HUDEP-2 (cell line): Measurements from ENCODE around the gene KCTD15.

ENCODE experiments used
- DNase-seq, 76 experiments: peaks; one replicate each; lab custom pipeline; 2025; ENCODE audit not compliant: unreplicated experiment in 76 of 76; lab: John Stamatoyannopoulos, UW

The KCTD15 gene

DNA sequence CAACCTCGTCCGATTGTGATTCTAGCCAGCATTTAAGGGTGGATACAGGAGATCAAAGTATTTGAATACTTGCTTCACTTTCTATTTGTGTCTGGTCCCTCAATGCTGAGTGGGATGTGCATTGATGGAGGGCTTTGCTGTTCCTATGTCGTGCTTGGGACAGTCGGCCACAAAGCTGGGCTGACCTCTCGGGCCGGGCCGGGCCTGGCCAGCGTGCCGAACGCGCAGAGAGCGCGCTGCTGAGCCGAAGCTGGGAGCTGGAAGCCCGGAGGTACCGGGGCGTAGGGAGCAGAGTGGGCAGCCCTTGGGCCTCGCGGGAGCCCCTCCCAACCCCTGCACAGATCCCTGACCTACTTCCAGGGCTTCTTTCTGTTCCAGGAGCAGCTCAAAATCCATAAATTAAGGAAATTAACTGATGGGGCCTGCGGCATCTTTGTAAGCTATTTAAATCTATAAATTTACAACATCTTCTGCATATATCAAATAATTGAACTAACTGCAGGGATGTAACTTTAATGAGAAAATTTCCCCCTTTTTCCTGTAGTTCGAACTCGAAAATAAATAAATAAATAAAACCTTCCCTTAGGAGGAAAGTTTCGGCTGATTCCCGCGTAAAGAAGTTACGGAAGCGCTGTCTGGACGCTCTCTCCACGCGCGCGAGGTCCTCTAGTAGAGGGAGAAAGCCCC is 1.8 kb upstream of the KCTD15 start:
- no peak for DNase-seq

DNA sequence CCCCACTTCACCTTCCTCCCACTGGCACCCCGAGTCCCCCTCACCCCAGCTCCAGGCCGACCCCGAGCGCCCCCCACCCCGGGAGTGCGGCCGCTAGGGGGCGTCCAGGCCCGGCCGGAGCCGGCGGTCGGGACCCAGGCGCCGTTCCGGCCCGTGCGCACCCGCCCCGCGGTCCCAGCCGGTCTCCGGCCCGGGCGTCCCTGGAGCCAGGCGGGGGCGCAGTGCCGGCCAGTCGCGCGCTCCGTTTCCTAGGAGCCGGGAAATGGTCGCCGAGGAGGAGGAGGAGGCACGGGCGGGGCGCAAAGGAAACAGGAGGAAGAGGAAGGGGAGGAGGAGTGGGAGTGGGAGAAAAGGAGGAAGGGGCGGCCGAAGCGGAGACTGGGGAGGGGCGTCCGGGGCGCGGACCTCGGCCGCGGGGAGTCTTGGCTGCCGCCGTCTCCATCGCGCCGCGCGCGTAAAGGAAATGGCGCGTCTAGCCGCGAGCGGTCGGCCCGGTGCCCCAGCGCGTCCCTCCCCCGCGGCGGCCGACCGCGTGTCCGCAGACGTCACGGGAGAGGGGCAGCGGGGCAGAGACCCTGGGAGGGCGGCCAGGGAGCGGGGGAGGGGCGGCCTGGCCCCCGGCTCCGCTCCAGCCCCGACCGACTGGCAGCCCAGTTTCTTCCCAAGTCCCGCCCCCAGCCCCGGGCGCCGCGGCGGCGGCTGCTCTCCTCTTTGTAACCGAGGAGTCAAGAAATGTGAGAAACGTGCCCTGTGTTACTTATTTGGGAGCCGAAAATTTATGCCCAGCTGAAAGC is 1.1 kb upstream of the KCTD15 start:
- peak in 67 of 76 experiments; percentile 15 to 85 (median 61) for DNase-seq

DNA sequence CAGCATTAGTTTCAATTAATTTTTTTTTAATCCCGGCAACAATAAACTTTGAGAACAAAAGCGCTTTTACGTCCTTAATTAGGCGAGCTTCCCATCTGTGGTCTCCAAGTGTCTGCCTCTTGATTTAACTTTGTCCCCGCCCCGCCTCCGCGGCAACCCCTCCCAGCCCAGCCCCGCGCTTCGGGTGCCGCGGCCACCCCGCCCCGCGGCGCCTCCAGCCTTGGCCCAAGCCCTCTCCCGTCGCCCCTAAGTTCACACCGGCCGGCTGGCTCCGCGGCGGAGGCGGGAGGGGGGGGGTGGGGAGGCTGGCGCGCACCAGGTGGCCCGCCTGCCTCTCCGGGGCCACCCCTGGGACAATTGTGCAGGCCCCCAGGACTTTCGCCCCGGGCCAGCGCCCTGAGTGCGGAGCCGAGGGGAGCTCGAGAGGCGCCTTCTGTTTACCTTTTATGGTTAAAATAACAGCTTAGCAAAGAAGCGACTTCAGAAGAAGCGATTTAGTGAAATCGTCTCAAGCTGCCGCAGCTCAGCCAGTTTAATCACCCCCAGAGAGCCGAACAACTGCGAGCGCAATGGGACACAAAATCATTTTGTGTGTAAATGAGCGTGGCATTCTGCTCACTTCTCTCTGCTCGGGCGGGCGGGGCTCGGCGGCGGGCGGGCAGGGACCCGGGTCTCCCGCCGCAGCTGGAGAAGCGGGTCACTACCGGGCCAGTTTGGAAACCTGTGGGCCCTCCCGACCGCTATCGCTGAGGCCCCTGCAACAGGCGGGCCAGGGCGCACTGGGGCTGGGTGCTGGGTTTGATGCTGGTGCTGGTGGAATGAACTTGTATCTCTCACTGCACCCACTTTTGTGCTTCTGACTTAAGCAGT is 1.4 kb downstream of the KCTD15 start:
- DNase-seq = peak in 41 of 76 experiments; percentile 13 to 68 (median 45)

DNA sequence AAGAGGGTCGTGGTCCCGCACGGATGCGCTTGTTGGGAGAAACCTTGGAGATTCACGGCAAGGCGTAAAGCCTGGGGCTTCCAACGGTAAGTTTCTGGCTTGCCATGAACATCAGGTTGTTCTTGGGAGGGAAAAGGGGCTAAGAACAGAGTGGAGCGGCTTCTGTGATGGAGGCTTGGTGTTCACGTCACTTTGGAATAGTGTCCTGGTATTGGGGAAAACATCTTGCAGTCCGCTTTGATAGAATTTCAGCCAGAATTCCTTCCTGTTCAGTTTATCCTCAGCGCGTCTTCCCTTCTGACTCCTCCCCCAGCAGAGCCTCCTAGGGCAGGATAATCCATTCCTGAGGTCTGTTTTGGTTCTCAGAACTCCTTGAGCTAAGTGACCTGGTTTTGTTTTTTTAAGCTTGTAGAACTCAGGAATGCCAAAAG is 2.0 kb downstream of the KCTD15 start:
- no peak for DNase-seq

DNA sequence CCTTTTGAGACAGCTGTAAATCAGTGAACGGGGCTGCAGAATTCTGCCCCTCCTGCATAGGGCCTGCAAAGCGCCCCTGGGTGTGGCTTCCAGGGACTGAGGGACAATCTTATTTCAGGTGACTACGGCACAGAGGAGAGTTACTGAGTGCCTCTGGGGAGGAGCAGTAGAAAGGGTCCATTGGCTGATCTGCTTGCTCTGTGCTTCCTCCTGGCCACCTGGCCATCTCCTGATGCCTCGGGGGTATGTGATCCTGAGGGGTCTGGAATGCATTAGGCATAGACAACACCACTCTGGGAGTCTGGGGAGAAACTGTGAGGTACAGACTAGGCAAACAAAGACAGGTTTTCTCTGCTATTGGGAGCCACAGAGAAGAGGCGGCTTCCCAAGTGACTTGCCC is 2.8 kb downstream of the KCTD15 start:
- DNase-seq = no peak

DNA sequence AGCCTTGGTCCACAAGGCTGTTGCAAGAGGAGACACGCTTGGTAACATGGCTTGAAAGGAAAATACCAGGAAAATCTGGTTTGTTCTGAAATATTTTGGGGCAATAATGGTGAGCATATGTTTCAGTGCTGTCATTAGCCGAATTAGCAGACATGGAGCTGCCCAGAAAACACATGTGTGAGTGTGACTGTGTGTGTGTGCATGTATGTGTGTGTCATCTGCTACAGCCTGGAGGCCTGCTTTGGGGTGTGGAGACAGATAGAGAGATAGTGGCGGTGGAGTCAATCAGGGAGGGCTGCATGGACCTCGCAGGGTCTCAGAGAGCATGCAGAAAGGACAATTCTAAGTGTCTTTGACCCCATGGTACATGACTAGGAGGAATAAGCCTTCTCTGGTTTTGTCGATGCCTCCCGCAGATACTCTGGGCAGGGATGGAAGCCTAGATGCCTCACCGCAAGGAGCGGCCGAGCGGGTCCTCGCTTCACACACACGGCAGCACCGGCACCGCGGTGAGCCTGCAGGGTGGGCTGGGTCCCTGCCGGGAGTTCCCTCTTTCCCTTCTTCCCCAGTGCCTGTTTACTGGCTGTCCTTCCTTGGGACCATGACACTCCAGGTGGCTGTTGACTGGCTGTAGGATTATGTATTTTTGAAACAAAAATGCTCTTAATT is 3.5 kb downstream of the KCTD15 start:
- no peak for DNase-seq

DNA sequence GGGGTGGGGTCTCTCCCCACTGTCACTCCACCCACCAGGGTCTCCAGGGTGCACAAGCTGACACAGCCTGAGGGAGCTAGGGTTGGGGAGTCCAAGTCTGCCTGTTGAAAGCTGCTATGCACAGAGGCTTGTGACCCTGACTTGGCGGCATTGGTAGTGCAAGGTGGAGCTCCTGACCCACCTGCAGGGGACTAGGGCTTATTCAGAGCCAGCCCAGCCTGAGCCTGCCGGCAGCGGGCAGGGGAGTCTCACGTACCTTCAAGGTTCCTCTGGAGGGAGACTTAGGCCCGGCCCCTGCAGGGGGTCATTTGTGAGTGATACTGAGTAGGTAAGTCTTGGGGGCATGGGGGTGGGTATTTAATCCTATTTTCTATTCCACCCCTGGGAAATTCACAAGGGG is 4.7 kb downstream of the KCTD15 start:
- DNase-seq = no peak

DNA sequence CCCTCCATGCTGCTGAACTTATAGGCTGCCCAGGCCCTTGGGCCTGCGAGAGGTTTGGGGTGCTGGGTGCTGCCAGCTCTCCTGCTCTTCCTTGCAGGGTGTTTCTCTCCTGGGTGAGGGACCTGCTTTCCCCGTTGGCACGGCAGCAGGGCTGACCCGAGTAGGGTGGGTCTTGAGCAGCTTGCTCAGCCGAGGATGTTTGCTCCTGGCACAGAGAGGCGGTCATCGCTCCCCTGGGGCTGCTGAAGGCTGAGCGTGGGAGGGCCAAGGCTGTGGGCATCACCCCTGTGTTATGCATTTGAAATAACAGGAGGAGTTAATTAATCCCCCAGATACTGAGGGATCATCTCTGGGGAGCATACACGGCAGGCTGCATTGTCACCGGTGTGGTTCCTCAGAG is 5.3 kb downstream of the KCTD15 start:
- DNase-seq = no peak

DNA sequence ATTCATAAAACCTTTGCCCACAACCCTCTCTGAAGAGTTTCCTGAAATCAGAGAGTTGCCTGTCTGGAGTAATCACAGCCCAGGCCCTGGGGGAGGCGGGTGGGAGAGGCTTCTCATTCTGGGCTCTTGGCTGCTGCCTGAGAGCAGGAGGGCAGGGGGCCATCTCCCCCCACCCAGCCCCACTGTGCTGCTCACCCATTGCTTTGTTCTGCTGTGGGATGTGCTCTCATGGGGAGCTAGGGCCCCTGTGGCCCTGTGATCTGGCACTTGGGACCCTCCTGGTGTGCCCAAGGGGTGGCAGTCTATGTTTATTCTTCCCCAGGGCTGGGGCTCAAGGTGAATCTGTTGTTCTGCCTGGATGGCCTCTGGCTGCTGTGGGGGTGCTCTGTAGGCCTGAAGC is 6.1 kb downstream of the KCTD15 start:
- no peak for DNase-seq

DNA sequence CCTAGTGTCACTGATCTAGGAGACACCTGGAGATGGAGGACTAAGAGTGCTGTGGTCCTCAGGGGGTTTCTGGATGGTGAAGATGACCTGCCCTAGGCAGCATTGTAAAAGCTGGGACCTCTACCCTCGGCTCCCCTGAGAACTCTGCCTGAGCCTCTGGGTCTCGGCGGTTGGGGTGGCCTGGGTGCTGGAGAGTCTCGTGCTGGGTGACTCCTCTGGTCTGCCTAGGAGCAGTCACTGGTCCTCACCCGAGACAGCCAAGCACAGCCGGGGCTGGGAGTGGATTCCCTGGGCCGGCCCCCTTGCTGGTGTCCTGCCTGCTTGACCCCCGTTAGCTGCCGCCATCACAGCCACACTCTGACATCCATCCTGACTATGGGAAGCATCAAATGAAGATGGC is 6.7 kb downstream of the KCTD15 start:
- no peak for DNase-seq

DNA sequence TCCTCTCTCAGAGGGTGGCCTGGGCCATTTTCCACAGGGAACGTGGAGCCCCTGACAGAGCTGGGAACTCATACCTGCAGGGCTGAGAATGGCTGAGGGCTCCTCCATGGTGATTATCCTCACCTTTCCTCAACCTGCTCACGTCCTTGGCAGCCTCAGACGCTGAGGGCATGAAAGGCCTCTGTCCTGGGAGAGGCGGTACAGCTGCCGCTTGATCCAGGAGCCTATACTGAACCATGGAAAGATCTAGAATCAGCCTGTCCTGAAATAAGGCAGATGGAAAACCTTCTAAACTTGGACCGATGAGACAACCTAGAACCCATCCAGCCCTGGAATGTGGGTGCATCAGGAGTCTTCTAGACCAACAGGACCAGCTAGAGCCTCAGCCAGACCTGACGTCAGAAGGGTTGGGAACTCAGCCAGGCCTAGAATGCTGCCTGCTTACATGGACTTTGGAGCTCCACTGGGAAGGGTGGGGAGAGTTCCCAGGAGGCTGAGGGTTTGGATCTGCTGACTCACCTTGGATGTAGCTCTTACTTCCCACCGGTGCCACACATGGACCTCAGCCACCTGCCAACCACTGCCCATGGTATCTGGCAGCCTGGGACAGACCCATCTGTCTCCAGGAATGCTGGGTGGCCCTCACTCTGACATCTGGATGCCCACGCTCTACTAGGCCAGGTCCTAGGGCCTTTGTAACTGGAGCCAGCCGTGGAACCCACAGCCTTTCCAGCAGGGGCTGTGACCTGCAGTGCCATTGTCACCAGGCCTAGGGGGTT is 7.5 kb downstream of the KCTD15 start:
- no peak for DNase-seq

DNA sequence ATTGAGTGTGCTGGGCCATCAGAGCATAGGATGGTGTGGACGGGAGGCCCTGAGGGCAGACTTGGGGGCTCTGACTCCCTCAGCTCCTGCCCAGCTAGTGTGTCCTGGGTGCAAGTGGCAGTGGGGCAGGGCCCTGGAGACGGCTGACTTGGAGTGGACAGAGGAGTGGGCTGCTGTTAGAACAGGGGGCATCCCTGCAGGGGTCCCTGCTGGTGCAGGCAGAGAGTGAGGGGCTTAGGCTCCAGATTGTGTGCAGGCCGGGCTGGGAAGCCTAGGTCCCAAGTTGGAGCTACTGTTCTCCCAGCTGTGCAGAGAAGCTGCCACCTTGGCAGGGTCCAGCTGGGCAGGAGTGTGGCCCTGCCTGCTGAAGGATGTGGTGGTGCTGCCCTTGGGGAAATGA is 8.6 kb downstream of the KCTD15 start:
- no peak for DNase-seq

DNA sequence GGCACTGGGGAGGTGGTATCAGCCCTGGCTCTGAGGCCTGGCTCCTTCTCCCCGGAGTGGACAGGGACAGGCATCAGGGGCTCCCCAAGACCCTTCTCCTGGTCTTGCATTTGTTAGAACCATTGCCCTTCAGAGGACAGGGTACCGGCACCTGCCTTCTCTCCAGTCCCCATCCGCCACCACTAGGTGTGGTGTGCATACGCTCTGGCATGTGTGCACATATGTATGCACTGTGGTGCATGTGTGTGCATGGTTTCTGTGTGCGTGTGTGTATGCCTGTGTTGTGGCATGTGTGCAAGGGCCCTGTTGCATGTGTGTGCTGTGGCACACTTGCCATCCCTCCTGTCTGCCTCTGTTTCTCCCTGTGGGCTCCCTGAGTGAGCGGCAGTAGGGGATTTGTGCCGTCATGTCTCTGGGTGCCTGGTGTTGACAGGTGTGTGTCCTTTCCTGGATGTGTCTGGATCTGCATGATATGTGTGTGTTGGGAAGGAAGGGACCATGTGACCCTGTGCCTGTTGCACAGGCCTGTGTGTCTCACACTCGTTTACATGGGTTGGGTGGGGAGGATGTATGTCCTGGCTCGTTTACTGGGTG is 9.3 kb downstream of the KCTD15 start:
- DNase-seq = no peak

DNA sequence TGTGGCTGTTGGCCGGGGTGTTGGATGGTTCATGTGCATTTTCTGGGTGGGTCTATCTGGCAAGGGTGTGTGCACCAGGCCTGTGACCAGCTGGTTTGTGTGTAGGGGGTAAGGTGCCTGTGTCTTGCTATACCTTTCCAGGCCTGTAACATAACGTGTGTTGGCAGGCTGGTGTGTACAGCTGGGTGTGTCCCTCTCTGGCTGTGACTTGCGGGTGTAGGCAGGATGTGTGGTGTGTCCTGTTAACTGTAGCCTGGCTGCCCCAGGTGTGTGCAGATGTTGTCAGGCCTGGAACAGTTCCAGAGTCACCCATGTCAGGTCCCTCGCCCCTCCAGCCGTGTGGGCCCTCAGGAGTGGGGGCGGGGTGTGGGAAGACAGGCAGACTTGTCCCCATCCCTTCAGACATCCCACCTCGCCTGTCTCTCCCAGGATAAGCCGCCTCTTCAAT is 9.8 kb downstream of the KCTD15 start:
- peak in 1 of 76 experiments; percentile 11 for DNase-seq

DNA sequence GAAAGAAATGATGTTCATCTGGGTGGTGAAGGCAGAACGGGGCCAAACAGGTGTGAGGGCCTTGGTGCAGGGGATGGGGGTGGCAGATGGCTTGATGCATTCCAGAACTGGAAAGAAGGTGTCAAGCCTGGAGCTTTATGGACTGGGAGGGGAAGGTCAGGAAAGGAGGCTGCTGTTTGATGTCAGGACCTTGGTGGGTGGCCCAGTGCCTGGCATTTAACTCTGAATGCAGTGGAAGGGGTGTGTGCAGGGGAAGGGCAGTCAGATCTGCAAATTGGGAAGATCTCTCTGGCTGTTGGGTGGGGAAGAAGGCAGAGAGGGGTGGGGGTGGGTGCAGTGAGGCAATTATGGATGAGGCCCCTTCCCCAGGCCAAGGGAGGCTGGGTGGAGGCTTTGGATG is 11.7 kb downstream of the KCTD15 start:
- no peak for DNase-seq

DNA sequence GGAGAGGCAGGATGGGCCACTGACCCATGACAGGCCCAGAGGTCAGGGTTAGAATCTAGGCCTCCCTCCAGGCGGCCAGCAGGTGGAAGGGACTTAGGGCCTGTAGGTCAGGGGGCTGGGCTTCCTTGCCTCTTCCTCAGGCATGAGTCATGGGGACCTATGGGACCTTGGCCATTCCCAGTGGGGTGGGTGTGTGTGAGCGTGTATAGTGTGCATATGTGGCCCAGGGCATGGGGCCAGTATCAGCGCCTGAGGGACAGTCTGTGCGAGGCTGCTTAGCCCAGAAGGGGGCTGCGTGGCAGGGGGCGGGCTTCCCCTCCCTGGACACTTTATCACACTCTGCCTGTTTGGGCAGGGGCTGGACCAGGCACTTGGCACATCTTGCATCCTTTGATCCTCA is 13.3 kb downstream of the KCTD15 start:
- no peak for DNase-seq

DNA sequence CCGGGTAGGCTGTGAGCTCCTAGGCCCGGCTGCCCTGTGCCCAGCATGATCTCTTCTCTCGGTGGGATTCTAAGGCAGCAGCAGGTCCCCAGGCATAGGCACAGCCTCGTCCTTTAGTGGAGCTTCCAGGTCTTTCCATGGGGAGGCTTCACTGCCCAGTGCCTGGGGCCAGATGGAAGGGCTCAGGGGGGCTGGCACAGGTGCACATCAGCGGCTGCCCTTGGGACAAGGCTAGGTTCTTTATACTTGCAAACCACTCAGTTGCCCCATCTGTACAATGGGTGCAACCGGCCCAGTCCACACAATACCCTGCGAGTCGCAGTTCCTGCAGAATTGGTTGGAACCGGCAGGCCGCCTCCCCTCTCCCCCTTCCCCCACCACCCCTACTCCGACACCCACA is 14.2 kb downstream of the KCTD15 start:
- no peak for DNase-seq

DNA sequence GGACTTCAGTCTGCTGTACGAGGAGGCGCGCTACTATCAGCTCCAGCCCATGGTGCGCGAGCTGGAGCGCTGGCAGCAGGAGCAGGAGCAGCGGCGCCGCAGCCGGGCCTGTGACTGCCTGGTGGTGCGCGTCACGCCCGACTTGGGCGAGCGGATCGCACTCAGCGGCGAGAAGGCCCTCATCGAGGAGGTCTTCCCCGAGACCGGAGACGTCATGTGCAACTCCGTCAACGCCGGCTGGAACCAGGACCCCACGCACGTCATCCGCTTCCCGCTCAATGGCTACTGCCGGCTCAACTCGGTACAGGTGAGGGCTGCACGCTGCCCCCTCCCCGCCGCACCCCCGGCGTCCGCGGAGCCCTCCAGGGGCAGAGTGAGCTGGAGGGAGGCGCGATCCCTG is 14.6 kb downstream of the KCTD15 start:
- no peak for DNase-seq

DNA sequence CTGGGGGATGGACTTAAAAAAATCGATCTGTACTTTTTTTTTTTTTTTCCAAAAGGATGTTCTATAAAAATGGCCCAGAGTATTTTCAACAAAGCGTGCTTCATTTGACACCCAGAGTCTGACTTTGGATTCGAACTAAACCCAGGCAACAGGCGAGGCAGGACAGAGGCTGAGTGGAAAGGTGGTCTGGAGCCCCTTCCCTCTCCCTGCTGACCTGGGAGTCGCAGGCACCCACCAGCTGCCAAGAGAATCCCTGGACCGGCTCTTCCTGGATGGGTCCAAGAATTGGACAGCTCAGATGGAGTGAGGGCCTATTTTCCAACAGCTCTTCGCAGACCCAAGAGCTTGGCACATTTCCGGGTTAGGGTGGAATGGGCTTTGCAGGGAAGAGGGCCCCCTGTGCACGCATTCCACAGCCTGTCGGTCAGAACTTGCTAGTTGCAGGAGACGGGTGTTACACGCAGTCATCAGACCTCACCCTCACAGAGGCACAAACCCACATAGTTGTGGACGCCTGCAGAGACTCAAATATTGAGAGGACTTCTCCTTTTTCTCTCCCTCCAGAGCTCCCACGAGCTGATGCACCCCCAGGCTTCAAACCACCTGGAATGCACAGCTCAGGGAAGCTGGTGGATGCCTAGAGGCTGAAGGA is 15.2 kb downstream of the KCTD15 start:
- DNase-seq = no peak
